NCI-H1930 (cell line): ENCODE data around the gene SNRNP200.
"Not testable (repeated sequence)": the region's sequence is repeated elsewhere in the genome, so short reads cannot be mapped to it uniquely, and the experiment has no call there.

Experiments
- DNase-seq, 2 experiments: peaks; one replicate each; lab custom pipeline; 2025; lab: John Stamatoyannopoulos, UW

SNRNP200 gene

GRCh38 chr2:96325041-96325883, 19.9 kb upstream of the SNRNP200 start, which contains the start of gene ITPRIPL1:
Gene ITPRIPL1 (plus strand): TSS chr2:96325317. CDS start chr2:96325840, 523 bp downstream.
- no peak for DNase-seq

- DNase-seq, result no peak
Observed at GRCh38 chr2:96324721-96325040, 19.3 kb upstream of the SNRNP200 start.

- DNase-seq, result no peak
Observed at GRCh38 chr2:96323849-96324248, 18.5 kb upstream of the SNRNP200 start.

GRCh38 chr2:96320728-96321622, 15.6 kb upstream of the SNRNP200 start:
- DNase-seq, result peak in 1 of 2 experiments; percentile 57

- DNase-seq, result no peak
Observed at GRCh38 chr2:96320326-96320725, 15.0 kb upstream of the SNRNP200 start.

GRCh38 chr2:96319396-96319795, 14.1 kb upstream of the SNRNP200 start:
- no peak for DNase-seq

GRCh38 chr2:96318723-96319122, 13.4 kb upstream of the SNRNP200 start:
- DNase-seq, result no peak

GRCh38 chr2:96317584-96317997, 12.2 kb upstream of the SNRNP200 start:
- no peak for DNase-seq

- DNase-seq, result no peak
Observed at GRCh38 chr2:96316999-96317398, 11.7 kb upstream of the SNRNP200 start.

GRCh38 chr2:96315400-96316071, 10.2 kb upstream of the SNRNP200 start:
- no peak for DNase-seq

GRCh38 chr2:96315005-96315399, 9.7 kb upstream of the SNRNP200 start:
- DNase-seq, result no peak

- no peak for DNase-seq
Observed at GRCh38 chr2:96308248-96308647, 2.9 kb upstream of the SNRNP200 start.

- no peak for DNase-seq
Observed at GRCh38 chr2:96306370-96306769, 1.0 kb upstream of the SNRNP200 start.

GRCh38 chr2:96305979-96306308, 598 bp upstream of the SNRNP200 start:
- DNase-seq, result no peak

- DNase-seq, result no peak
Observed at GRCh38 chr2:96304606-96305005, 740 bp downstream of the SNRNP200 start.

GRCh38 chr2:96301865-96302264, 3.5 kb downstream of the SNRNP200 start:
- no peak for DNase-seq

- no peak for DNase-seq
Observed at GRCh38 chr2:96296925-96297324, 8.4 kb downstream of the SNRNP200 start.

GRCh38 chr2:96294271-96294670, 11.1 kb downstream of the SNRNP200 start:
- DNase-seq, result not testable (repeated sequence)

GRCh38 chr2:96291751-96292150, 13.6 kb downstream of the SNRNP200 start:
- DNase-seq, result no peak

GRCh38 chr2:96287273-96287856, 18.0 kb downstream of the SNRNP200 start:
- DNase-seq, result no peak

GRCh38 chr2:96276787-96277499, 28.4 kb downstream of the SNRNP200 start:
- no peak for DNase-seq
